ENCODE results near the gene HRH2.

GRCh38 chr5:175729829-175730277 is 72.0 kb downstream of the HRH2 start:
- TF ChIP-seq CTCF (IDR thresholded peaks at IDR 0.05; ENCODE audit: low read depth, low read length): peak; percentile 91
- TF ChIP-seq EZH2phosphoT487 (IDR thresholded peaks at IDR 0.05; ENCODE audit: low read depth): no peak
